ENCODE measurements around the gene B3GNT2.

DNA sequence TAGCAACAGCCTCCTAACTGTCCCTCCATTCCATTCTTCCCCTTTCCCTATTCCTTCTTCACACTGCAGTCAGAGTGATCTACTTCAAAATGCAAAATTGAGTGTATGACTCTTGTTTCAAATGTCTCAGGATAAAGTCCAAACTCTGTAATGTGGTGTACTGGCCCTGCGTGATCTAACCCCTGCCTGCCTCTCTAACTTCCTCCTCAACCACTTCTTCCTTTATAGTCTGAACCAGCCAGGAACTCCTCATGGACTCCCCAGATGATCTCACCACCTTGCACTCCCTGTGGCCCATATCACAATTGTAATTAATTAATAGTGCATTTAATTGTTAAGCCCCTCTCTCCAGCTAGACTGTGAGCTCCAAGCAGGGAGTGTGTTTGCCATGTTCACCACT lies 3.1 kb upstream of the B3GNT2 start:
- TF ChIP-seq, protein P1, sequence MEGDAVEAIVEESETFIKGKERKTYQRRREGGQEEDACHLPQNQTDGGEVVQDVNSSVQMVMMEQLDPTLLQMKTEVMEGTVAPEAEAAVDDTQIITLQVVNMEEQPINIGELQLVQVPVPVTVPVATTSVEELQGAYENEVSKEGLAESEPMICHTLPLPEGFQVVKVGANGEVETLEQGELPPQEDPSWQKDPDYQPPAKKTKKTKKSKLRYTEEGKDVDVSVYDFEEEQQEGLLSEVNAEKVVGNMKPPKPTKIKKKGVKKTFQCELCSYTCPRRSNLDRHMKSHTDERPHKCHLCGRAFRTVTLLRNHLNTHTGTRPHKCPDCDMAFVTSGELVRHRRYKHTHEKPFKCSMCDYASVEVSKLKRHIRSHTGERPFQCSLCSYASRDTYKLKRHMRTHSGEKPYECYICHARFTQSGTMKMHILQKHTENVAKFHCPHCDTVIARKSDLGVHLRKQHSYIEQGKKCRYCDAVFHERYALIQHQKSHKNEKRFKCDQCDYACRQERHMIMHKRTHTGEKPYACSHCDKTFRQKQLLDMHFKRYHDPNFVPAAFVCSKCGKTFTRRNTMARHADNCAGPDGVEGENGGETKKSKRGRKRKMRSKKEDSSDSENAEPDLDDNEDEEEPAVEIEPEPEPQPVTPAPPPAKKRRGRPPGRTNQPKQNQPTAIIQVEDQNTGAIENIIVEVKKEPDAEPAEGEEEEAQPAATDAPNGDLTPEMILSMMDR (IDR thresholded peaks at IDR 0.05; ENCODE audit: poor library complexity, severe bottlenecking): no peak
- no peak for TF ChIP-seq EP300 (conservative IDR thresholded peaks at IDR 0.05; ENCODE audit: poor library complexity, severe bottlenecking)
- TF ChIP-seq EZH2 (IDR thresholded peaks at IDR 0.05; ENCODE audit: borderline replicate concordance, insufficient read depth, low read length, poor library complexity, severe bottlenecking): no peak
- no peak for TF ChIP-seq RAD21 (conservative IDR thresholded peaks at IDR 0.05)
- no peak for TF ChIP-seq TAF1 (IDR thresholded peaks at IDR 0.05; ENCODE audit: low read depth)
- no peak for TF ChIP-seq POLR2AphosphoS5 (IDR thresholded peaks at IDR 0.05)
- TF ChIP-seq MXI1 (conservative IDR thresholded peaks at IDR 0.05; ENCODE audit: poor library complexity, severe bottlenecking): no peak
- TF ChIP-seq, protein P2, sequence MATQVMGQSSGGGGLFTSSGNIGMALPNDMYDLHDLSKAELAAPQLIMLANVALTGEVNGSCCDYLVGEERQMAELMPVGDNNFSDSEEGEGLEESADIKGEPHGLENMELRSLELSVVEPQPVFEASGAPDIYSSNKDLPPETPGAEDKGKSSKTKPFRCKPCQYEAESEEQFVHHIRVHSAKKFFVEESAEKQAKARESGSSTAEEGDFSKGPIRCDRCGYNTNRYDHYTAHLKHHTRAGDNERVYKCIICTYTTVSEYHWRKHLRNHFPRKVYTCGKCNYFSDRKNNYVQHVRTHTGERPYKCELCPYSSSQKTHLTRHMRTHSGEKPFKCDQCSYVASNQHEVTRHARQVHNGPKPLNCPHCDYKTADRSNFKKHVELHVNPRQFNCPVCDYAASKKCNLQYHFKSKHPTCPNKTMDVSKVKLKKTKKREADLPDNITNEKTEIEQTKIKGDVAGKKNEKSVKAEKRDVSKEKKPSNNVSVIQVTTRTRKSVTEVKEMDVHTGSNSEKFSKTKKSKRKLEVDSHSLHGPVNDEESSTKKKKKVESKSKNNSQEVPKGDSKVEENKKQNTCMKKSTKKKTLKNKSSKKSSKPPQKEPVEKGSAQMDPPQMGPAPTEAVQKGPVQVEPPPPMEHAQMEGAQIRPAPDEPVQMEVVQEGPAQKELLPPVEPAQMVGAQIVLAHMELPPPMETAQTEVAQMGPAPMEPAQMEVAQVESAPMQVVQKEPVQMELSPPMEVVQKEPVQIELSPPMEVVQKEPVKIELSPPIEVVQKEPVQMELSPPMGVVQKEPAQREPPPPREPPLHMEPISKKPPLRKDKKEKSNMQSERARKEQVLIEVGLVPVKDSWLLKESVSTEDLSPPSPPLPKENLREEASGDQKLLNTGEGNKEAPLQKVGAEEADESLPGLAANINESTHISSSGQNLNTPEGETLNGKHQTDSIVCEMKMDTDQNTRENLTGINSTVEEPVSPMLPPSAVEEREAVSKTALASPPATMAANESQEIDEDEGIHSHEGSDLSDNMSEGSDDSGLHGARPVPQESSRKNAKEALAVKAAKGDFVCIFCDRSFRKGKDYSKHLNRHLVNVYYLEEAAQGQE (IDR thresholded peaks at IDR 0.05; ENCODE audit: borderline replicate concordance): no peak
- TF ChIP-seq SMC3 (conservative IDR thresholded peaks at IDR 0.05; ENCODE audit: poor library complexity): no peak

Data from neural cell (in vitro differentiated cells).